GM19452 (cell line): ENCODE results near the gene ICA1.

ENCODE experiments used
- ATAC-seq: cut with Tn5 transposase; IDR thresholded peaks from one replicate; pipeline ENCODE4 v1.9.1; 2021; ENCODE audit not compliant: unreplicated experiment

Gene ICA1

GRCh38 chr7:8228766-8229674 lies 32.9 kb downstream of the ICA1 start:
- ATAC-seq, result no peak

GRCh38 chr7:8228068-8228467 lies 33.9 kb downstream of the ICA1 start:
- no peak for ATAC-seq

GRCh38 chr7:8227261-8227660 lies 34.7 kb downstream of the ICA1 start:
- ATAC-seq, result no peak

GRCh38 chr7:8226501-8226900 lies 35.5 kb downstream of the ICA1 start:
- no peak for ATAC-seq

GRCh38 chr7:8221567-8221966 lies 40.4 kb downstream of the ICA1 start:
- no peak for ATAC-seq

GRCh38 chr7:8221101-8221495 lies 40.9 kb downstream of the ICA1 start:
- no peak for ATAC-seq

- no peak for ATAC-seq
These were observed 41.4 kb downstream of the ICA1 start for GRCh38 chr7:8220376-8221100.

- ATAC-seq, result no peak
These were observed 44.5 kb downstream of the ICA1 start for GRCh38 chr7:8217200-8218068.

- ATAC-seq, result no peak
These were observed 45.7 kb downstream of the ICA1 start for GRCh38 chr7:8216334-8216690.

GRCh38 chr7:8215648-8216333 lies 46.2 kb downstream of the ICA1 start:
- ATAC-seq, result no peak

- ATAC-seq, result no peak
These were observed 47.6 kb downstream of the ICA1 start for GRCh38 chr7:8214244-8214824.

- ATAC-seq, result no peak
These were observed 48.6 kb downstream of the ICA1 start for GRCh38 chr7:8213381-8213780.

GRCh38 chr7:8212638-8213037 lies 49.3 kb downstream of the ICA1 start:
- ATAC-seq, result no peak

GRCh38 chr7:8211725-8212096 lies 50.3 kb downstream of the ICA1 start:
- no peak for ATAC-seq

GRCh38 chr7:8210845-8211724 lies 50.9 kb downstream of the ICA1 start:
- ATAC-seq, result no peak

GRCh38 chr7:8209353-8209752 lies 52.6 kb downstream of the ICA1 start:
- ATAC-seq, result no peak

- no peak for ATAC-seq
These were observed 53.2 kb downstream of the ICA1 start for GRCh38 chr7:8208816-8209215.

- no peak for ATAC-seq
These were observed 55.0 kb downstream of the ICA1 start for GRCh38 chr7:8206956-8207355.

- ATAC-seq, result no peak
These were observed 56.4 kb downstream of the ICA1 start for GRCh38 chr7:8205537-8205936.

GRCh38 chr7:8205031-8205387 lies 57.0 kb downstream of the ICA1 start:
- no peak for ATAC-seq
